IMR-90 (cell line): ENCODE measurements around the gene CABP7. TPM values are rescaled to one million over a fixed set of nuclear protein-coding genes. Genes with fewer than 3 reads are reported as not detected.

Experiments used
- ATAC-seq: fragments of 200-7000 bp; cut with Tn5 transposase; 2 replicates; pipeline ENCODE4 v1.9.1; 2020; ENCODE audit warnings: low read depth, mild to moderate bottlenecking, moderate library complexity
- BruUV-seq: library from RNA; stranded (reverse); fragments of 400-500 nt; replicated peaks from 2 replicates; lab custom pipeline; 2021; lab: Mats Ljungman, UMichigan
- CTCF ChIA-PET: fragments of 300-600 bp; formaldehyde crosslinking; extraction: SDS; loops from one replicate; lab custom pipeline; 2021; ENCODE audit warnings: antibody characterized with exemption; lab: Yijun Ruan, JAX
- POLR2A ChIA-PET: fragments of 300-600 bp; sonication (Branson Sonifier 250); formaldehyde crosslinking; loops from one replicate; lab custom pipeline; 2022; ENCODE audit warnings: antibody characterized with exemption; ENCODE audit not compliant: unreplicated experiment; lab: Charles Lee
- DNase-seq: peaks from one replicate; pipeline ENCODE4 v3.0.0; 2013
- H2AFZ ChIP-seq: replicated peaks from 2 replicates; pipeline ENCODE3; 2013; ENCODE audit warnings: low read length, mild to moderate bottlenecking; ENCODE audit not compliant: poor library complexity
- H2AK5ac ChIP-seq: 2 replicates; pipeline ENCODE4 v1.6.1; 2013; ENCODE audit warnings: low read depth, low read length, inconsistent platforms
- H2AK9ac ChIP-seq: replicated peaks from 2 replicates; pipeline ENCODE3; 2013; ENCODE audit warnings: mild to moderate bottlenecking, low read depth, low read length, moderate library complexity; ENCODE audit not compliant: poor library complexity
- H2BK120ac ChIP-seq: 2 replicates; pipeline ENCODE4 v1.6.1; 2013; ENCODE audit warnings: low read depth, low read length, inconsistent platforms
- H2BK15ac ChIP-seq: 3 replicates; pipeline ENCODE4 v1.6.1; 2013; ENCODE audit warnings: low read depth, low read length, inconsistent platforms
- H2BK20ac ChIP-seq: 2 replicates; pipeline ENCODE4 v1.6.1; 2013; ENCODE audit warnings: low read depth, mild to moderate bottlenecking, inconsistent platforms, low read length, moderate library complexity
- H2BK5ac ChIP-seq: 2 replicates; pipeline ENCODE4 v1.6.1; 2013; ENCODE audit warnings: mild to moderate bottlenecking, low read depth, low read length, inconsistent platforms; ENCODE audit not compliant: poor library complexity, severe bottlenecking
- H3K14ac ChIP-seq: replicated peaks from 2 replicates; pipeline ENCODE4 v1.6.1; 2013; ENCODE audit warnings: low read depth, low read length, inconsistent platforms
- H3K18ac ChIP-seq: 2 replicates; pipeline ENCODE4 v1.6.1; 2013; ENCODE audit warnings: low read depth, low read length, control low read depth
- H3K23ac ChIP-seq: 2 replicates; pipeline ENCODE4 v1.6.1; 2013; ENCODE audit warnings: low read depth, low read length, inconsistent platforms
- H3K27ac ChIP-seq: 2 replicates; pipeline ENCODE4 v1.5.1; 2013; ENCODE audit warnings: mild to moderate bottlenecking, control low read depth, low read length; ENCODE audit not compliant: insufficient read depth
- H3K27me3 ChIP-seq: 2 replicates; pipeline ENCODE4 v1.6.1; 2013; ENCODE audit warnings: low read length; ENCODE audit not compliant: control insufficient read depth, insufficient read depth
- H3K36me3 ChIP-seq: 2 replicates; pipeline ENCODE4 v1.6.1; 2013; ENCODE audit warnings: low read length, mixed read lengths; ENCODE audit not compliant: control insufficient read depth, insufficient read depth
- H3K4ac ChIP-seq: 2 replicates; pipeline ENCODE4 v1.6.1; 2013; ENCODE audit warnings: low read depth, low read length, inconsistent platforms
- H3K4me1 ChIP-seq: 2 replicates; pipeline ENCODE4 v1.6.1; 2013; ENCODE audit warnings: low read length, mixed read lengths; ENCODE audit not compliant: control insufficient read depth, insufficient read depth
- H3K4me2 ChIP-seq: 2 replicates; pipeline ENCODE4 v1.6.1; 2013; ENCODE audit warnings: low read depth, mild to moderate bottlenecking, control low read depth, low read length, moderate library complexity
- H3K4me3 ChIP-seq: 2 replicates; pipeline ENCODE4 v1.5.1; 2013; ENCODE audit warnings: low read depth, mild to moderate bottlenecking, control low read depth, low read length, moderate library complexity; ENCODE audit not compliant: insufficient read depth
- H3K56ac ChIP-seq: 2 replicates; pipeline ENCODE4 v1.6.1; 2013; ENCODE audit warnings: low read length, inconsistent platforms; ENCODE audit not compliant: insufficient read depth; ENCODE audit errors: extremely low read depth
- H3K79me1 ChIP-seq, 2 experiments: 2 replicates each; pipeline ENCODE4 v1.6.1; 2013; ENCODE audit warnings: low read length in 2 of 2, inconsistent platforms in 1 of 2, low read depth in 1 of 2
- H3K9ac ChIP-seq: 2 replicates; pipeline ENCODE4 v1.6.1; 2013; ENCODE audit warnings: low read depth, low read length, control low read depth
- H3K9me1 ChIP-seq: 2 replicates; pipeline ENCODE4 v1.6.1; 2013; ENCODE audit warnings: low read length, inconsistent platforms; ENCODE audit not compliant: insufficient read depth
- H3K9me3 ChIP-seq: 2 replicates; pipeline ENCODE4 v1.6.1; 2013; ENCODE audit warnings: low read length; ENCODE audit not compliant: control insufficient read depth, insufficient read depth
- H4K20me1 ChIP-seq: 2 replicates; pipeline ENCODE4 v1.6.1; 2013; ENCODE audit warnings: low read length, inconsistent platforms; ENCODE audit not compliant: insufficient read depth
- H4K5ac ChIP-seq: 2 replicates; pipeline ENCODE4 v1.6.1; 2013; ENCODE audit warnings: mild to moderate bottlenecking, low read depth, low read length, control low read depth
- H4K8ac ChIP-seq, 2 experiments: 2 replicates each; pipeline ENCODE4 v1.6.1; 2013; ENCODE audit warnings: low read depth in 2 of 2, low read length in 2 of 2, control low read depth in 1 of 2, inconsistent platforms in 1 of 2
- H4K91ac ChIP-seq: 2 replicates; pipeline ENCODE4 v1.6.1; 2013; ENCODE audit warnings: low read depth, low read length, inconsistent platforms; ENCODE audit not compliant: insufficient read depth
- MAFK ChIP-seq: IDR thresholded peaks from 2 replicates; pipeline ENCODE4 v1.6.1; 2012; ENCODE audit warnings: low read depth, low read length, improper control_type of control experiment
- WGBS, 2 experiments: methylation state at CpG; one replicate each; pipeline versions ENCODE4 v1.1.5 to v1.1.7; 2013; ENCODE audit warnings: missing lambda C conversion rate in 2 of 2; ENCODE audit not compliant: insufficient read length in 1 of 2; ENCODE audit errors: extremely low coverage in 2 of 2; 5-methylcytosine and 5-hydroxymethylcytosine counted together
- dilution Hi-C: fragments of 300-500 bp; cut with HindIII; formaldehyde crosslinking; loops from one replicate; pipeline ENCODE4 v1.14.3; 2018; ENCODE audit warnings: low sequenced_read_pairs; ENCODE audit not compliant: unreplicated experiment
- in situ Hi-C: fragments of 300-500 bp; cut with MboI; formaldehyde crosslinking; loops from 3 replicates; pipeline ENCODE4 v1.14.3; 2019; ENCODE audit warnings: low sequenced_read_pairs, inconsistent platforms, mixed read lengths
- intact Hi-C: fragments of 100-400 bp; cut with micrococcal nuclease; formaldehyde crosslinking; loops from 2 replicates; pipeline ENCODE4 v1.10.0; 2022
- polyA plus RNA-seq, 3 experiments: library from polyadenylated mRNA; depleted of rRNA; stranded (reverse); fragments of >200 nt; gene quantifications; 2 replicates each; pipeline ENCODE4 v1.2.3, GENCODE V29; 2012; ENCODE audit warnings: low replicate concordance in 1 of 3
- total RNA-seq: library from RNA; depleted of rRNA; stranded (reverse); fragments of >200 nt; gene quantifications from 2 replicates; pipeline ENCODE4 v1.2.3, GENCODE V29; 2012
- TF ChIP-seq, protein P1 (sequence below): fragments of 150-350 bp; IDR thresholded peaks from 2 replicates; pipeline ENCODE4 v1.6.1; 2017; ENCODE audit warnings: mild to moderate bottlenecking, antibody characterized with exemption, low read length, low read depth

Gene CABP7
- total and polyA plus RNA-seq, 2 of the 4 experiments (the other 2 are of a cell fraction) = under 0.01 to 0.03 TPM

DNA sequence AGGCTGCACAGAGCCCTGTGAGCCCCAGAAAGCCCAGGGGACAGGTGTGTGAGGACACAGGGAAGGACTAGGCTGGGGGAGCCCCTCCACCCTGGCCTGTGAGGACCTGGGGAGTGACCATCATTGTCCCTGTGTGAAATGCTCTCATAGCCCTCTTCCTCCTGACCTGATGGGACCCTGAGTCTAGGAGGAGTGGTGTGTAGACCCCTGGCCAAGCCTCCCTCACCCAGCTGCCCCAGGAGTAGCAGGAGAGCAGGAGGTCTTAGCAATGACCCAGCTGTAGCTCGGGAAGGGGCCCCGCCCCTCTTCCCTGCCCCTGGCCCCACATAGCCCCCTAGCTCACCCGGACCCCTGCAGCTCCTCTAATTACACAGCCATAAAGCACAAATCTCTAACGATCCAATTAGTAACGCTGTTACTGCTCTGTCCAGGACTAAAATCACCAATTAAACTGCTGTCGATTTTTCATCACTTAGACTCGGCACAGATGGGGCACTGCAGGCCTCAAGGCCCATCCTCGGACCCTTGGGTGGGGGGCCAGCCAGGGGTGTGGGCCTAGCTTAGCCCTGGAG lies 6.6 kb upstream of the CABP7 start:
- DNase-seq = no peak
- Histone ChIP-seq H2BK5ac (no peak overlapping the region), H3K14ac (no peak overlapping the region), H2BK120ac (no peak overlapping the region), H3K4me3 (no peak overlapping the region), H4K20me1 (peaks cover 5% of the 10 kb centered on the region; the same call in 1 of the 2 replicates), H3K9me1 (no peaks in the 10 kb centered on the region), H3K9ac (no peak overlapping the region), H2BK15ac (no peak overlapping the region), H2AK5ac (no peak overlapping the region), H3K27ac (no peak overlapping the region), H3K18ac (no peak overlapping the region), H3K9me3 (no peaks in the 10 kb centered on the region), H3K79me1 (no peaks in the 10 kb centered on the region), H3K56ac (no peak overlapping the region), H4K91ac (no peak overlapping the region), H3K4me1 (no peaks in the 10 kb centered on the region), H2AFZ (no peak overlapping the region), H4K8ac (no peak overlapping the region), H3K4me2 (no peak overlapping the region), H3K4ac (no peak overlapping the region), H2AK9ac (no peak overlapping the region), H3K36me3 (no peaks in the 10 kb centered on the region), H2BK20ac (no peak overlapping the region), H3K23ac (no peak overlapping the region), H4K5ac (no peak overlapping the region), H3K27me3 (peaks cover 62% of the 10 kb centered on the region)
- no TSS peak for BruUV-seq
- intact Hi-C loops = no loop called here
- in situ Hi-C loops = no loop called here
- CTCF ChIA-PET = no interaction called here
- 43% methylated on average over 6 of the region's 8 CpGs; no CpG with 5 or more reads in 1 of the 2 experiments for WGBS, 2 experiments
- POLR2A ChIA-PET = no interaction called here
- dilution Hi-C loops = no loop called here
- ATAC-seq = no peak
- no peak for TF ChIP-seq MAFK
- TF ChIP-seq, protein P1, sequence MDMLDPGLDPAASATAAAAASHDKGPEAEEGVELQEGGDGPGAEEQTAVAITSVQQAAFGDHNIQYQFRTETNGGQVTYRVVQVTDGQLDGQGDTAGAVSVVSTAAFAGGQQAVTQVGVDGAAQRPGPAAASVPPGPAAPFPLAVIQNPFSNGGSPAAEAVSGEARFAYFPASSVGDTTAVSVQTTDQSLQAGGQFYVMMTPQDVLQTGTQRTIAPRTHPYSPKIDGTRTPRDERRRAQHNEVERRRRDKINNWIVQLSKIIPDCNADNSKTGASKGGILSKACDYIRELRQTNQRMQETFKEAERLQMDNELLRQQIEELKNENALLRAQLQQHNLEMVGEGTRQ = no peak
